Uterus (tissue), 4 donors: ENCODE results near the gene SFXN4. TPM values are rescaled to one million over a fixed set of nuclear protein-coding genes. Genes with fewer than 3 reads are reported as not detected.

ENCODE experiments used
- DNase-seq, 2 donors: peaks; one replicate each; pipeline ENCODE4 v3.0.0-alpha.2; 2019 to 2020
- H3K27ac ChIP-seq, 2 donors: fragments of 200-600 bp; sonication (generic); 1 replicate in 1 of 2; 2 replicates in 1 of 2; pipeline ENCODE4 v1.5.1; 2016 to 2018
- H3K27me3 ChIP-seq, 2 donors: fragments of 200-600 bp; sonication (generic); one replicate each; pipeline ENCODE4 v1.5.1; 2018 to 2019; ENCODE audit warnings: control low read depth in 1 of 2
- H3K36me3 ChIP-seq, 2 donors: fragments of 200-600 bp; sonication (generic); one replicate each; pipeline ENCODE4 v1.5.1; 2019; ENCODE audit warnings: control low read depth in 1 of 2
- H3K4me1 ChIP-seq, 2 donors: fragments of 200-600 bp; sonication (generic); one replicate each; pipeline ENCODE4 v1.5.1; 2018 to 2019; ENCODE audit warnings: control low read depth in 1 of 2
- H3K4me3 ChIP-seq, 2 donors: fragments of 200-600 bp; sonication (generic); 1 replicate in 1 of 2; 2 replicates in 1 of 2; pipeline ENCODE4 v1.5.1; 2018 to 2019; ENCODE audit warnings: mild to moderate bottlenecking in 1 of 2
- H3K9me3 ChIP-seq, 2 donors: fragments of 200-600 bp; sonication (generic); one replicate each; pipeline ENCODE4 v1.5.1; 2019; ENCODE audit warnings: control low read depth in 1 of 2
- CTCF ChIP-seq, 4 experiments: fragments of 200-600 bp in 2 of 4; fragments of 450-650 bp in 2 of 4; sonication (generic) in 2 of 4; IDR thresholded peaks; one replicate each; pipeline ENCODE4 v1.5.1; 2016 to 2019; ENCODE audit warnings: antibody characterized with exemption in 4 of 4, mild to moderate bottlenecking in 2 of 4, moderate library complexity in 1 of 4
- POLR2A ChIP-seq, 2 donors: fragments of 450-650 bp; IDR thresholded peaks; one replicate each; pipeline ENCODE4 v1.6.1; 2016; ENCODE audit warnings: antibody characterized with exemption in 2 of 2, mild to moderate bottlenecking in 1 of 2, moderate library complexity in 1 of 2
- intact Hi-C: fragments of 100-400 bp; cut with DNase I; formaldehyde crosslinking; loops from one replicate; pipeline ENCODE4 v1.15.1; 2023; ENCODE audit warnings: low total_unique reads
- small RNA-seq: library from RNA; depleted of rRNA; stranded (forward); fragments of <200 nt; gene quantifications from one replicate; pipeline ENCODE3, GENCODE V24; 2016
- total RNA-seq, 4 donors: library from RNA; depleted of rRNA in 3 of 4; stranded (reverse); fragments of >200 nt in 3 of 4; gene quantifications; one replicate each; pipeline versions ENCODE4 v1.1.0 to v1.2.4, GENCODE V29; 2014 to 2023
- donor health status: DM: yes; HTN: yes; CAD: no.

The SFXN4 gene
- total RNA-seq, 4 donors from 2014 or later, result 1.2 to 22.1 (median 14.8) TPM

- no peaks in the 10 kb centered on the region for H3K36me3 ChIP-seq
- H3K27ac ChIP-seq, result no peak overlapping the region
- no peaks in the 10 kb centered on the region for H3K4me1 ChIP-seq
- H3K9me3 ChIP-seq, result no peaks in the 10 kb centered on the region
- H3K4me3 ChIP-seq, result no peak overlapping the region
- DNase-seq, result no peak
- TF ChIP-seq CTCF (IDR thresholded peaks at IDR 0.05) (no peak), POLR2A (IDR thresholded peaks at IDR 0.05) (no peak)
- H3K27me3 ChIP-seq, result no peaks in the 10 kb centered on the region
- intact Hi-C loops, result no loop called here
Measured at GRCh38 chr10:119090968-119091367, 74.5 kb downstream of the SFXN4 start.

Small RNA genes lying within 50 kb of the gene (small RNA-seq; reads per million reads assigned to genes)
- gene AL355598.1, result not detected
- not detected for gene RN7SL749P

Other genes starting within 250 kb of the SFXN4 start
- gene NANOS1, start 136.0 kb downstream of the SFXN4 start, total RNA-seq, result 1 to 10 TPM in 3 of 4 donors, under 1 TPM in 1; 0.29 to 4.5 (median 2.1) TPM
- 100 to 1,000 TPM in 2 of 4 donors, 10 to 100 TPM in 2; 54.3 to 144 (median 89.2) TPM for gene EIF3A, start 84.9 kb downstream of the SFXN4 start, total RNA-seq
- 10 to 100 TPM; 23.8 to 50.2 (median 42.8) TPM for gene DENND10, start 61.6 kb downstream of the SFXN4 start, total RNA-seq
- gene PRDX3, start 13.1 kb upstream of the SFXN4 start, total RNA-seq, result 100 to 1,000 TPM in 3 of 4 donors, 10 to 100 TPM in 1; 90.6 to 231 (median 141) TPM
- 10 to 100 TPM; 11.6 to 34.6 (median 14.1) TPM for gene GRK5, start 41.9 kb upstream of the SFXN4 start, total RNA-seq